ENCODE data around the gene LSAMP. TPM values are rescaled to one million over a fixed set of nuclear protein-coding genes. Genes with fewer than 3 reads are reported as not detected.

LSAMP gene
- total RNA-seq, 4 donors from 2014 or later = 1.9 to 19.7 (median 2.8) TPM

DNA sequence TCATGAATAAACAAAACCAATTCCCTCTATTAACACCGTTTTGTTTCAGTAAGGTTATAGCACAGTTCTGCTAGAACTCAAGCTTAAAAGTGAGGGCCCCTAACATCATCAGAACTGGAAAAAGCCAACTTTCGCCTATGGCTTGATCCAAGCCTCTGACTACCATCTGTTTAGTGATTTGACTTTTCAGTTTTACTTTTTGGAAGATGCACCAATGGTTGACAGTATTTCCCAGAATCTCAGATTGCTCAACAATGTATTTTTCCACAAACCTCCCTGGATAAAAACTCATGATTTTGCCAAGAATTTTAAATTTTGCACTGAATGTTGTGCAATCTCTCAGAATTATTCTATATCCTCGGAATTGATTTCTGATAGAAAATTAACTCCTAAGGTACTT is 190.7 kb downstream of the LSAMP start:
- no peak for TF ChIP-seq CTCF (IDR thresholded peaks at IDR 0.05)
- DNase-seq (ENCODE audit: low spot score) (no peak), ATAC-seq (ENCODE audit: low FRiP score) (peak; percentile 72)

DNA sequence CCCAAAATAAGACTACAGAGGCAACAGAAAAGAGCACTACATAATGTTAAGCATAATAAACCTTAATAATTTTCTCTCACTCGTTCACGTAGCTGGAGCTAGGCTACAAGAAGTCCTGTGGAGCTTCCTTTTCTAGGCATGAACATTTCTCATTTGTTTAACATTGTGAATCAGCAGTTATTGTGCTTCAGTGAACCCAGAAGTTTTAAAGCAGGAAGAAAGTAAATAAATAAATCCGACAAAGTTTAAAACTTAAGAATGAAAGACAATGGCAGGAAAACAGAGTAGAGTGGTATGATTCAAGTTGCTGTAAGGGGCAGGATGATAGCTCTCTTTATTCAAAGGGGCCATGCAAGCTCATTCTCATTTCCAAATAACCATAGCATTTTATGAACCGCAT is 191.8 kb downstream of the LSAMP start:
- no peak for TF ChIP-seq CTCF (IDR thresholded peaks at IDR 0.05)
- ATAC-seq (ENCODE audit: low FRiP score) (no peak), DNase-seq (ENCODE audit: low spot score) (no peak)

DNA sequence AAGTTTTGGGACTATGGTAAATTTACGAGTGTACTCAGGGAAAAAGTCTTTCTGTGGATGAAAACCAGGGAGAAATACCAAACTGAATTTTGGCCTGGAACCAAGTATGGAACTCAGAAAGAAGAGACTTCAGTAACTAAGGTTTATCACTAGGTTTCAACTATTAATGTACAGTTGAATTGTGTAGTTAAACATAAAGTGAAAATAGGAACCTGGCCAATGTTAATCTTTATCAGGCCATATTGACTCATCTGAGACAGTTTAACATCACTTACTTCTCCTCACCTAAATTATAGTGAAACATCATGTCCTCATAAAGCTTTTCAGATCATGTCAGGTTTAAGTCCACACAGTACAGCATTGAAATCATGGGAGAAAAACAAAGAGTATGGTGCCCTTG is 197.7 kb downstream of the LSAMP start:
- ATAC-seq (ENCODE audit: low FRiP score) (no peak), DNase-seq (ENCODE audit: low spot score) (no peak)
- TF ChIP-seq CTCF (IDR thresholded peaks at IDR 0.05) = no peak

- TF ChIP-seq CTCF (IDR thresholded peaks at IDR 0.05) = no peak
- ATAC-seq (ENCODE audit: low FRiP score) (no peak), DNase-seq (ENCODE audit: low spot score) (no peak)
Observed at GRCh38 chr3:116246406-116246980, 198.8 kb downstream of the LSAMP start.

GRCh38 chr3:116242825-116243224 is 202.5 kb downstream of the LSAMP start:
- DNase-seq (ENCODE audit: low spot score) (no peak), ATAC-seq (ENCODE audit: low FRiP score) (peak; percentile 77)
- no peak for TF ChIP-seq CTCF (IDR thresholded peaks at IDR 0.05)

DNA sequence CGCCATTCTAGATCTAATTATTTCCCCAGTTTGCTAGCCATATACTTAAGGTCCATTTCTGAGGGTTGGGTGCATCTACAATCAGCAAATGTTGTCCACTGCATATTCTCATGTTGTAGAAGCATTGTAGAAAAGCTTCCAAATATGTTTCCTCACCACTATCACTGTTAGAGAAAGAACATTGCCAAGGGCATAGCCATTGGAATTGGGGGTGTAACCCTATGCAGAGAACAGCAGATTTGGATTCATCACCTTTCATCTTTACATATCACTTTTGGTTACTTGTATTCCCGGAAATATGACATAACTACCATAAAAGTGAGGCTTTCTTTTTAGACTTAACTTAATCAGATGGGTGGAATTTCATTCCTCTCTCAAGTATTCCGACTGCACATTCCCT is 203.6 kb downstream of the LSAMP start:
- no peak for ATAC-seq (ENCODE audit: low FRiP score)
- no peak for TF ChIP-seq CTCF (IDR thresholded peaks at IDR 0.05)
- no peak for DNase-seq (ENCODE audit: low spot score)

- no peak for TF ChIP-seq CTCF (IDR thresholded peaks at IDR 0.05)
- ATAC-seq (ENCODE audit: low FRiP score) (no peak), DNase-seq (ENCODE audit: low spot score) (no peak)
Observed at GRCh38 chr3:116240261-116240660, 205.0 kb downstream of the LSAMP start.
